H9 (cell line): ENCODE measurements around the gene SCUBE3. TPM values are rescaled to one million over a fixed set of nuclear protein-coding genes. Genes with fewer than 3 reads are reported as not detected.

ENCODE experiments used
- DNase-seq: peaks from one replicate; pipeline ENCODE4 v3.0.0-alpha.2; 2017
- H2AFZ ChIP-seq: one replicate; pipeline ENCODE4 v1.6.1; 2013; ENCODE audit warnings: mild to moderate bottlenecking, low read length, control low read depth, moderate library complexity
- H2AK5ac ChIP-seq: 2 replicates; pipeline ENCODE4 v1.6.1; 2013; ENCODE audit warnings: low read length, control low read depth, mixed read lengths; ENCODE audit not compliant: insufficient read length
- H2BK120ac ChIP-seq: one replicate; pipeline ENCODE4 v1.6.1; 2013; ENCODE audit warnings: low read depth, mild to moderate bottlenecking, low read length, control low read depth, inconsistent platforms; ENCODE audit not compliant: poor library complexity, severe bottlenecking
- H2BK12ac ChIP-seq: 2 replicates; pipeline ENCODE4 v1.6.1; 2013; ENCODE audit warnings: low read length, control low read depth, mixed read lengths, low read depth; ENCODE audit not compliant: insufficient read length
- H2BK15ac ChIP-seq: 2 replicates; pipeline ENCODE4 v1.6.1; 2013; ENCODE audit warnings: low read depth, low read length, control low read depth
- H2BK20ac ChIP-seq: one replicate; pipeline ENCODE4 v1.6.1; 2013; ENCODE audit warnings: low read depth, mild to moderate bottlenecking, low read length, control low read depth, inconsistent platforms; ENCODE audit not compliant: poor library complexity, severe bottlenecking
- H2BK5ac ChIP-seq: 2 replicates; pipeline ENCODE4 v1.6.1; 2013; ENCODE audit warnings: low read length, control low read depth, mixed read lengths; ENCODE audit not compliant: insufficient read length
- H3K14ac ChIP-seq: 2 replicates; pipeline ENCODE4 v1.6.1; 2013; ENCODE audit warnings: low read length, control low read depth; ENCODE audit not compliant: insufficient read depth
- H3K18ac ChIP-seq: 2 replicates; pipeline ENCODE4 v1.6.1; 2013; ENCODE audit warnings: low read depth, mild to moderate bottlenecking, mixed read lengths, low read length, control low read depth; ENCODE audit not compliant: insufficient read length
- H3K23ac ChIP-seq: 2 replicates; pipeline ENCODE4 v1.6.1; 2013; ENCODE audit warnings: low read length, control low read depth, mixed read lengths, low read depth; ENCODE audit not compliant: insufficient read length
- H3K23me2 ChIP-seq: 2 replicates; pipeline ENCODE4 v1.6.1; 2013; ENCODE audit warnings: low read depth, mild to moderate bottlenecking, mixed read lengths, low read length, control low read depth; ENCODE audit not compliant: insufficient read length, poor library complexity, severe bottlenecking
- H3K27ac ChIP-seq: 2 replicates; pipeline ENCODE4 v1.5.1; 2013; ENCODE audit warnings: low read length, control low read depth, mixed read lengths, low read depth; ENCODE audit not compliant: insufficient read length
- H3K27me3 ChIP-seq: 2 replicates; pipeline ENCODE4 v1.6.1; 2013; ENCODE audit warnings: low read length, control low read depth, inconsistent platforms; ENCODE audit not compliant: insufficient read depth
- H3K4ac ChIP-seq: 2 replicates; pipeline ENCODE4 v1.6.1; 2013; ENCODE audit warnings: low read depth, mild to moderate bottlenecking, control low read depth, inconsistent platforms, low read length, moderate library complexity
- H3K4me1 ChIP-seq: 2 replicates; pipeline ENCODE4 v1.6.1; 2013; ENCODE audit warnings: low read length, control low read depth, inconsistent platforms; ENCODE audit not compliant: insufficient read depth
- H3K4me2 ChIP-seq: 2 replicates; pipeline ENCODE4 v1.6.1; 2013; ENCODE audit warnings: low read length, control low read depth, mixed read lengths; ENCODE audit not compliant: insufficient read length, insufficient read depth
- H3K56ac ChIP-seq: 2 replicates; pipeline ENCODE4 v1.6.1; 2013; ENCODE audit warnings: low read depth, mild to moderate bottlenecking, mixed read lengths, low read length, control low read depth; ENCODE audit not compliant: insufficient read length
- H3K79me1 ChIP-seq: 2 replicates; pipeline ENCODE4 v1.6.1; 2013; ENCODE audit warnings: low read depth, mild to moderate bottlenecking, moderate library complexity, low read length, control low read depth, inconsistent platforms; ENCODE audit not compliant: insufficient read depth, poor library complexity, severe bottlenecking
- H3K79me2 ChIP-seq: 2 replicates; pipeline ENCODE4 v1.6.1; 2013; ENCODE audit warnings: low read length, control low read depth, inconsistent platforms; ENCODE audit not compliant: insufficient read depth
- H3K9ac ChIP-seq: 2 replicates; pipeline ENCODE4 v1.6.1; 2013; ENCODE audit warnings: low read length, control low read depth, mixed read lengths; ENCODE audit not compliant: insufficient read length; ENCODE audit errors: extremely low read depth
- H3K9me3 ChIP-seq: one replicate; pipeline ENCODE4 v1.6.1; 2013; ENCODE audit warnings: low read depth, low read length, inconsistent platforms; ENCODE audit not compliant: control insufficient read depth
- H3T11ph ChIP-seq: one replicate; pipeline ENCODE4 v1.6.1; 2013; ENCODE audit warnings: mild to moderate bottlenecking, low read length, control low read depth, inconsistent platforms
- H4K20me1 ChIP-seq: one replicate; pipeline ENCODE4 v1.6.1; 2013; ENCODE audit not compliant: control insufficient read depth, insufficient read length, insufficient read depth
- H4K5ac ChIP-seq: 2 replicates; pipeline ENCODE4 v1.6.1; 2013; ENCODE audit warnings: low read depth, mild to moderate bottlenecking, mixed read lengths, low read length, control low read depth; ENCODE audit not compliant: insufficient read length
- H4K8ac ChIP-seq: replicated peaks from 2 replicates; pipeline ENCODE4 v1.6.1; 2013; ENCODE audit warnings: low read length, control low read depth, mixed read lengths, low read depth; ENCODE audit not compliant: insufficient read length
- H4K91ac ChIP-seq: 2 replicates; pipeline ENCODE4 v1.6.1; 2013; ENCODE audit warnings: low read depth, mild to moderate bottlenecking, moderate library complexity, mixed read lengths, low read length, control low read depth; ENCODE audit not compliant: insufficient read length
- H3K27ac Mint-ChIP-seq, 3 experiments: 2 replicates in 2 of 3; 3 replicates in 1 of 3; pipeline ENCODE4 v1.8.0; 2020 to 2021; ENCODE audit warnings: mixed read lengths in 3 of 3, mild to moderate bottlenecking in 1 of 3, moderate library complexity in 1 of 3
- H3K27me3 Mint-ChIP-seq: 2 replicates; pipeline ENCODE4 v1.8.0; 2021; ENCODE audit warnings: low read depth, mild to moderate bottlenecking, moderate library complexity, mixed read lengths
- H3K36me3 Mint-ChIP-seq, 3 experiments: 2 replicates in 2 of 3; 3 replicates in 1 of 3; pipeline ENCODE4 v1.8.0; 2020 to 2021; ENCODE audit warnings: low read depth in 3 of 3, mixed read lengths in 3 of 3; ENCODE audit not compliant: insufficient read depth in 1 of 3
- H3K4me1 Mint-ChIP-seq, 2 experiments: 2 replicates each; pipeline ENCODE4 v1.8.0; 2020; ENCODE audit warnings: mixed read lengths in 2 of 2
- H3K4me3 Mint-ChIP-seq, 2 experiments: 2 replicates in 1 of 2; 3 replicates in 1 of 2; pipeline ENCODE4 v1.8.0; 2020 to 2021; ENCODE audit warnings: mild to moderate bottlenecking in 2 of 2, mixed read lengths in 2 of 2, moderate library complexity in 1 of 2
- H3K9me3 Mint-ChIP-seq, 2 experiments: 2 replicates in 1 of 2; 3 replicates in 1 of 2; pipeline ENCODE4 v1.8.0; 2020; ENCODE audit warnings: mild to moderate bottlenecking in 2 of 2, mixed read lengths in 2 of 2, moderate library complexity in 1 of 2
- WGBS: extraction: QIAGEN DNeasy Blood & Tissue Kit; methylation state at CpG from one replicate; pipeline ENCODE4 v1.1.7; 2013; ENCODE audit warnings: missing lambda C conversion rate, low lambda C conversion rate, mixed read lengths; ENCODE audit not compliant: insufficient read length; ENCODE audit errors: extremely low coverage; 5-methylcytosine and 5-hydroxymethylcytosine counted together
- total RNA-seq: library from RNA; stranded (reverse); gene quantifications from 2 replicates; pipeline ENCODE4 v1.2.1, GENCODE V29; 2021
- TF ChIP-seq, protein P1 (sequence below): fragments of 200-600 bp; sonication (generic); conservative IDR thresholded peaks from 3 replicates; pipeline ENCODE4 v1.8.0; 2021; ENCODE audit warnings: antibody characterized with exemption, mild to moderate bottlenecking

Gene SCUBE3
- total RNA-seq, 1 experiment from 2014 or later, result 2.7 TPM

DNA sequence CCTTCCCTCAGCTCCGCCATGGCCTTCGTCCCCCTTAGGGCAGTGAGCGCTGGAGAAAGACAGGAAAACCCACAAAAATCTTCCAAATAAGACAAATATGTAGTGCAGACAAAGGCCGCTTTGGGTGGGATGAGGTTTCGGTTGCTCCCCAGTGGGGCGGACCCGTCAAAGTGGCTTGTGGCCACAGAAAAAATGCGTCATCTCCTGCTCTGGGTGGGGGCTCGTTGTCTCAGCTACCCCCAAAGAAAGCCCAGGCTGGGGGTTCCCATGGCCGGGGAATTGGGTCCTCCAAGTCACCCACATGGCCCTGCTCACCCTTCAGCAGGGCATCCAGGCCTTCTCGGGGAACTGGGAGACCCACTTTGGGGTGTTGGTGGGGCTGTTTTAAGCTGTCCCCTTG, 21.9 kb upstream of the SCUBE3 start:
- H3K18ac ChIP-seq, result no peak overlapping the region
- H3K27me3 ChIP-seq, result no peaks in the 10 kb centered on the region
- WGBS, result no CpG with 5 or more reads among the region's 11 CpGs
- no peaks in the 10 kb centered on the region for H3K9me3 ChIP-seq
- no peak overlapping the region for H3K27ac ChIP-seq
- no peak overlapping the region for H3K14ac ChIP-seq
- no peak for DNase-seq
- Mint-ChIP-seq H3K27me3 (peaks cover 26% of the 10 kb centered on the region), H3K36me3 (no peaks in the 10 kb centered on the region), H3K27ac (no peak overlapping the region), H3K9me3 (peaks cover 0 to 3% of the 10 kb centered on the region in 2 experiments; a peak in 1 of 5 replicates), H3K4me1 (peaks cover 14 to 31% of the 10 kb centered on the region in 2 experiments), H3K4me3 (no peak overlapping the region)
- no peak overlapping the region for H3K23ac ChIP-seq
- no peak overlapping the region for H2AK5ac ChIP-seq
- H3K23me2 ChIP-seq, result no peaks in the 10 kb centered on the region
- TF ChIP-seq, protein P1, sequence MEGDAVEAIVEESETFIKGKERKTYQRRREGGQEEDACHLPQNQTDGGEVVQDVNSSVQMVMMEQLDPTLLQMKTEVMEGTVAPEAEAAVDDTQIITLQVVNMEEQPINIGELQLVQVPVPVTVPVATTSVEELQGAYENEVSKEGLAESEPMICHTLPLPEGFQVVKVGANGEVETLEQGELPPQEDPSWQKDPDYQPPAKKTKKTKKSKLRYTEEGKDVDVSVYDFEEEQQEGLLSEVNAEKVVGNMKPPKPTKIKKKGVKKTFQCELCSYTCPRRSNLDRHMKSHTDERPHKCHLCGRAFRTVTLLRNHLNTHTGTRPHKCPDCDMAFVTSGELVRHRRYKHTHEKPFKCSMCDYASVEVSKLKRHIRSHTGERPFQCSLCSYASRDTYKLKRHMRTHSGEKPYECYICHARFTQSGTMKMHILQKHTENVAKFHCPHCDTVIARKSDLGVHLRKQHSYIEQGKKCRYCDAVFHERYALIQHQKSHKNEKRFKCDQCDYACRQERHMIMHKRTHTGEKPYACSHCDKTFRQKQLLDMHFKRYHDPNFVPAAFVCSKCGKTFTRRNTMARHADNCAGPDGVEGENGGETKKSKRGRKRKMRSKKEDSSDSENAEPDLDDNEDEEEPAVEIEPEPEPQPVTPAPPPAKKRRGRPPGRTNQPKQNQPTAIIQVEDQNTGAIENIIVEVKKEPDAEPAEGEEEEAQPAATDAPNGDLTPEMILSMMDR, result no peak
- H2BK5ac ChIP-seq, result no peak overlapping the region
- H4K91ac ChIP-seq, result no peak overlapping the region
- no peaks in the 10 kb centered on the region for H3K79me2 ChIP-seq
- H3K4ac ChIP-seq, result no peak overlapping the region
- H3K56ac ChIP-seq, result no peak overlapping the region
- H2BK20ac ChIP-seq, result no peak overlapping the region
- no peak overlapping the region for H2BK120ac ChIP-seq
- H2BK15ac ChIP-seq, result no peak overlapping the region
- H3T11ph ChIP-seq, result no peak overlapping the region
- no peaks in the 10 kb centered on the region for H4K20me1 ChIP-seq
- H3K79me1 ChIP-seq, result no peaks in the 10 kb centered on the region
- H3K9ac ChIP-seq, result no peak overlapping the region
- no peak overlapping the region for H4K5ac ChIP-seq
- no peak overlapping the region for H2AFZ ChIP-seq
- H3K4me2 ChIP-seq, result no peak overlapping the region
- no peak overlapping the region for H2BK12ac ChIP-seq
- H4K8ac ChIP-seq, result no peak overlapping the region
- no peaks in the 10 kb centered on the region; the same call in 1 of the 2 replicates for H3K4me1 ChIP-seq
